ENCODE measurements around the gene TDG. TPM values are rescaled to one million over a fixed set of nuclear protein-coding genes. Genes with fewer than 3 reads are reported as not detected.

Gene TDG
- total RNA-seq, 2 donors from 2014 or later = 53.4 to 58.1 TPM

DNA sequence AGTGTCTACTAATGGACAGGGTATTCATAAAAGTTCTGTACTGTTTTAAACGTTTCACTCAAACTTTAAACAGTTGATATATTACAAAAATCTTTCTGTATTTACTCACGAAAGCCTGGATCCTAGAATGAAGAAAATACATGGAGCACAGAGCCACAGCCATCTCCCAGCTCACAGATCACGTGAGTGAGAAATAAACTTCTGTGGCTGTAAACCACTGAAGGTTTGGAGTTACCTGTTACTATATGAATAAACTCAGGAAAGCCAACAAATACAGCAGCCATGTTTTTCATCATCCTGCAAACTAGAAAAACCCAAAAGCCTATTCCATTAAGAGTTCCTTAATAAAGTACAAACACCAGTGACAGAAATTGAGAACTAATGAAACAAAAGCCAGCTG, 867 bp upstream of the TDG start:
- no peaks in the 10 kb centered on the region for H3K27me3 ChIP-seq (ENCODE audit: control insufficient read depth, insufficient read depth, low read length, poor library complexity, severe bottlenecking)
- peak overlapping the region; percentile 98 for H3K27ac Mint-ChIP-seq
- H3K27me3 Mint-ChIP-seq (ENCODE audit: insufficient read depth) = no peaks in the 10 kb centered on the region
- H3K9me3 Mint-ChIP-seq = no peaks in the 10 kb centered on the region
- peaks cover 22% of the 10 kb centered on the region for H3K4me1 Mint-ChIP-seq
- peaks cover 17% of the 10 kb centered on the region for H3K36me3 ChIP-seq (ENCODE audit: control insufficient read depth, insufficient read depth, low read length)
- TF ChIP-seq, protein P1, sequence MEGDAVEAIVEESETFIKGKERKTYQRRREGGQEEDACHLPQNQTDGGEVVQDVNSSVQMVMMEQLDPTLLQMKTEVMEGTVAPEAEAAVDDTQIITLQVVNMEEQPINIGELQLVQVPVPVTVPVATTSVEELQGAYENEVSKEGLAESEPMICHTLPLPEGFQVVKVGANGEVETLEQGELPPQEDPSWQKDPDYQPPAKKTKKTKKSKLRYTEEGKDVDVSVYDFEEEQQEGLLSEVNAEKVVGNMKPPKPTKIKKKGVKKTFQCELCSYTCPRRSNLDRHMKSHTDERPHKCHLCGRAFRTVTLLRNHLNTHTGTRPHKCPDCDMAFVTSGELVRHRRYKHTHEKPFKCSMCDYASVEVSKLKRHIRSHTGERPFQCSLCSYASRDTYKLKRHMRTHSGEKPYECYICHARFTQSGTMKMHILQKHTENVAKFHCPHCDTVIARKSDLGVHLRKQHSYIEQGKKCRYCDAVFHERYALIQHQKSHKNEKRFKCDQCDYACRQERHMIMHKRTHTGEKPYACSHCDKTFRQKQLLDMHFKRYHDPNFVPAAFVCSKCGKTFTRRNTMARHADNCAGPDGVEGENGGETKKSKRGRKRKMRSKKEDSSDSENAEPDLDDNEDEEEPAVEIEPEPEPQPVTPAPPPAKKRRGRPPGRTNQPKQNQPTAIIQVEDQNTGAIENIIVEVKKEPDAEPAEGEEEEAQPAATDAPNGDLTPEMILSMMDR (conservative IDR thresholded peaks at IDR 0.05) = no peak
- H3K4me3 Mint-ChIP-seq = peak overlapping the region; percentile 96
- peak overlapping the region; percentile 90 for H3K9ac ChIP-seq (ENCODE audit: extremely low read depth, low read length, poor library complexity, severe bottlenecking)
- H3K9me3 ChIP-seq (ENCODE audit: control insufficient read depth, low read length) = no peaks in the 10 kb centered on the region
- DNase-seq = no peak
- H3K36me3 Mint-ChIP-seq (ENCODE audit: low read depth) = peaks cover 14% of the 10 kb centered on the region
- WGBS, 2 experiments (ENCODE audit: insufficient coverage in 1 of 2, insufficient read length in 1 of 2) = 51% methylated on average over 3 of the region's 3 CpGs; no CpG with 5 or more reads in 1 of the 2 experiments
- no peak overlapping the region for H3K27ac ChIP-seq (ENCODE audit: low read depth, low read length)
- H3K4me1 ChIP-seq (ENCODE audit: control insufficient read depth, insufficient read depth, low read length) = no peaks in the 10 kb centered on the region
- peak overlapping the region; percentile 92 for H3K4me3 ChIP-seq (ENCODE audit: low read length)

DNA sequence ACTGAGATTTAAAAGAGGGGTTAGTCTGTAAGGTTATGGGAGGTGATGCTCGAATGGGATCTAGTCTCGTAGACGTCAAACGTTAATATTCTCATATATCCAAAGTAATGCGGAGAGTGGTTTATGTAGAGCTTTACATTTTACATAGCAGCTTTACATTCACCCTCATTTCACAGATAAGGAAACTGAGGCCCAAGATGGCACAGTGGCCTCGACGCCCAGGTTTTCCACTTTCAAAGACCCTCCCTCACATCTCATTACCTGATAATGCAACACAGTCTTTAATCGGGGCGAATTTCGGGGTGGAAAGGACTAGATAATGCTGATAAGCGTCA, 450 bp upstream of the TDG start:
- H3K27ac ChIP-seq (ENCODE audit: low read depth, low read length) = peak overlapping the region; percentile 52
- no peaks in the 10 kb centered on the region for H3K4me1 ChIP-seq (ENCODE audit: control insufficient read depth, insufficient read depth, low read length)
- H3K27ac Mint-ChIP-seq = peak overlapping the region; percentile 98
- no peaks in the 10 kb centered on the region for H3K9me3 Mint-ChIP-seq
- peaks cover 22% of the 10 kb centered on the region for H3K4me1 Mint-ChIP-seq
- peak overlapping the region; percentile 92 for H3K4me3 ChIP-seq (ENCODE audit: low read length)
- 0% methylated on average over 8 of the region's 11 CpGs; no CpG with 5 or more reads in 1 of the 2 experiments for WGBS, 2 experiments (ENCODE audit: insufficient coverage in 1 of 2, insufficient read length in 1 of 2)
- H3K27me3 ChIP-seq (ENCODE audit: control insufficient read depth, insufficient read depth, low read length, poor library complexity, severe bottlenecking) = no peaks in the 10 kb centered on the region
- peak overlapping the region; percentile 90 for H3K9ac ChIP-seq (ENCODE audit: extremely low read depth, low read length, poor library complexity, severe bottlenecking)
- TF ChIP-seq, protein P1 (conservative IDR thresholded peaks at IDR 0.05) = no peak
- peaks cover 21% of the 10 kb centered on the region for H3K36me3 ChIP-seq (ENCODE audit: control insufficient read depth, insufficient read depth, low read length)
- H3K27me3 Mint-ChIP-seq (ENCODE audit: insufficient read depth) = no peaks in the 10 kb centered on the region
- DNase-seq = no peak
- peaks cover 14% of the 10 kb centered on the region for H3K36me3 Mint-ChIP-seq (ENCODE audit: low read depth)
- peak overlapping the region; percentile 96 for H3K4me3 Mint-ChIP-seq
- H3K9me3 ChIP-seq (ENCODE audit: control insufficient read depth, low read length) = no peaks in the 10 kb centered on the region

DNA sequence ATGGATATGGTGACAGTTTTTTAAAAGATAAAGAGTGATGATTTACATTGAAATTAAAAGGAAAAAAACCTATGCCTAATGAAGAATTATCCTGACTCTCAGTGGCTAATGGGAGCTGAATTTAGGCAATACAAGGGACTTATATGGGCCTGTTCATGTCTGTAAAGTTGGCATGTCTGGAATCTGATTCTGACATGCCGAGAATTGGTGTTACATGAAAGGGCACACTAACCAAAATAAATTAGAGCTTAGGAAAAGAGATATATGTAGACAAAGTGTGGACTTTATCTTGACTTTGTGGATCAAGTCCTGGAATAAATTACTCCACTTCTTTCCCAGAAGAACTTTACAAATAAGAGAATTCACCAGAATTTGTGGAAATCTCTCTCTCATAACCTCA, 1.1 kb downstream of the TDG start:
- Histone ChIP-seq H3K27ac (ENCODE audit: low read depth, low read length) (peak overlapping the region; percentile 98), H3K9me3 (ENCODE audit: control insufficient read depth, low read length) (no peaks in the 10 kb centered on the region), H3K27me3 (ENCODE audit: control insufficient read depth, insufficient read depth, low read length, poor library complexity, severe bottlenecking) (no peaks in the 10 kb centered on the region), H3K9ac (ENCODE audit: extremely low read depth, low read length, poor library complexity, severe bottlenecking) (peak overlapping the region; percentile 90), H3K36me3 (ENCODE audit: control insufficient read depth, insufficient read depth, low read length) (peaks cover 21% of the 10 kb centered on the region), H3K4me1 (ENCODE audit: control insufficient read depth, insufficient read depth, low read length) (no peaks in the 10 kb centered on the region), H3K4me3 (ENCODE audit: low read length) (peak overlapping the region; percentile 92)
- Mint-ChIP-seq H3K4me3 (peak overlapping the region; percentile 96), H3K27ac (peak overlapping the region; percentile 98), H3K4me1 (peaks cover 22% of the 10 kb centered on the region), H3K27me3 (ENCODE audit: insufficient read depth) (no peaks in the 10 kb centered on the region), H3K9me3 (no peaks in the 10 kb centered on the region), H3K36me3 (ENCODE audit: low read depth) (peaks cover 18% of the 10 kb centered on the region)
- TF ChIP-seq, protein P1 (conservative IDR thresholded peaks at IDR 0.05) = no peak
- WGBS, 2 experiments (ENCODE audit: insufficient coverage in 1 of 2, insufficient read length in 1 of 2) = 63 to 67% methylated on average over 1 of the region's 1 CpG
- DNase-seq = no peak
